IMR-90 (cell line): Measurements from ENCODE around the gene ZNF76. TPM values are rescaled to one million over a fixed set of nuclear protein-coding genes. Genes with fewer than 3 reads are reported as not detected.

Experiments used
- ATAC-seq: fragments of 200-7000 bp; cut with Tn5 transposase; 2 replicates; pipeline ENCODE4 v1.9.1; 2020; ENCODE audit warnings: low read depth, mild to moderate bottlenecking, moderate library complexity
- BruUV-seq: library from RNA; stranded (reverse); fragments of 400-500 nt; replicated peaks from 2 replicates; lab custom pipeline; 2021; lab: Mats Ljungman, UMichigan
- CTCF ChIA-PET: fragments of 300-600 bp; formaldehyde crosslinking; extraction: SDS; loops from one replicate; lab custom pipeline; 2021; ENCODE audit warnings: antibody characterized with exemption; lab: Yijun Ruan, JAX
- POLR2A ChIA-PET: fragments of 300-600 bp; sonication (Branson Sonifier 250); formaldehyde crosslinking; loops from one replicate; lab custom pipeline; 2022; ENCODE audit warnings: antibody characterized with exemption; ENCODE audit not compliant: unreplicated experiment; lab: Charles Lee
- DNase-seq: peaks from one replicate; pipeline ENCODE4 v3.0.0; 2013
- H2AFZ ChIP-seq: replicated peaks from 2 replicates; pipeline ENCODE3; 2013; ENCODE audit warnings: low read length, mild to moderate bottlenecking; ENCODE audit not compliant: poor library complexity
- H2AK5ac ChIP-seq: 2 replicates; pipeline ENCODE4 v1.6.1; 2013; ENCODE audit warnings: low read depth, low read length, inconsistent platforms
- H2AK9ac ChIP-seq: replicated peaks from 2 replicates; pipeline ENCODE3; 2013; ENCODE audit warnings: mild to moderate bottlenecking, low read depth, low read length, moderate library complexity; ENCODE audit not compliant: poor library complexity
- H2BK120ac ChIP-seq: 2 replicates; pipeline ENCODE4 v1.6.1; 2013; ENCODE audit warnings: low read depth, low read length, inconsistent platforms
- H2BK15ac ChIP-seq: 3 replicates; pipeline ENCODE4 v1.6.1; 2013; ENCODE audit warnings: low read depth, low read length, inconsistent platforms
- H2BK20ac ChIP-seq: 2 replicates; pipeline ENCODE4 v1.6.1; 2013; ENCODE audit warnings: low read depth, mild to moderate bottlenecking, inconsistent platforms, low read length, moderate library complexity
- H2BK5ac ChIP-seq: 2 replicates; pipeline ENCODE4 v1.6.1; 2013; ENCODE audit warnings: mild to moderate bottlenecking, low read depth, low read length, inconsistent platforms; ENCODE audit not compliant: poor library complexity, severe bottlenecking
- H3K14ac ChIP-seq: replicated peaks from 2 replicates; pipeline ENCODE4 v1.6.1; 2013; ENCODE audit warnings: low read depth, low read length, inconsistent platforms
- H3K18ac ChIP-seq: 2 replicates; pipeline ENCODE4 v1.6.1; 2013; ENCODE audit warnings: low read depth, low read length, control low read depth
- H3K23ac ChIP-seq: 2 replicates; pipeline ENCODE4 v1.6.1; 2013; ENCODE audit warnings: low read depth, low read length, inconsistent platforms
- H3K27ac ChIP-seq: 2 replicates; pipeline ENCODE4 v1.5.1; 2013; ENCODE audit warnings: mild to moderate bottlenecking, control low read depth, low read length; ENCODE audit not compliant: insufficient read depth
- H3K27me3 ChIP-seq: 2 replicates; pipeline ENCODE4 v1.6.1; 2013; ENCODE audit warnings: low read length; ENCODE audit not compliant: control insufficient read depth, insufficient read depth
- H3K36me3 ChIP-seq: 2 replicates; pipeline ENCODE4 v1.6.1; 2013; ENCODE audit warnings: low read length, mixed read lengths; ENCODE audit not compliant: control insufficient read depth, insufficient read depth
- H3K4ac ChIP-seq: 2 replicates; pipeline ENCODE4 v1.6.1; 2013; ENCODE audit warnings: low read depth, low read length, inconsistent platforms
- H3K4me1 ChIP-seq: 2 replicates; pipeline ENCODE4 v1.6.1; 2013; ENCODE audit warnings: low read length, mixed read lengths; ENCODE audit not compliant: control insufficient read depth, insufficient read depth
- H3K4me2 ChIP-seq: 2 replicates; pipeline ENCODE4 v1.6.1; 2013; ENCODE audit warnings: low read depth, mild to moderate bottlenecking, control low read depth, low read length, moderate library complexity
- H3K4me3 ChIP-seq: 2 replicates; pipeline ENCODE4 v1.5.1; 2013; ENCODE audit warnings: low read depth, mild to moderate bottlenecking, control low read depth, low read length, moderate library complexity; ENCODE audit not compliant: insufficient read depth
- H3K56ac ChIP-seq: 2 replicates; pipeline ENCODE4 v1.6.1; 2013; ENCODE audit warnings: low read length, inconsistent platforms; ENCODE audit not compliant: insufficient read depth; ENCODE audit errors: extremely low read depth
- H3K79me1 ChIP-seq, 2 experiments: 2 replicates each; pipeline ENCODE4 v1.6.1; 2013; ENCODE audit warnings: low read length in 2 of 2, inconsistent platforms in 1 of 2, low read depth in 1 of 2
- H3K9ac ChIP-seq: 2 replicates; pipeline ENCODE4 v1.6.1; 2013; ENCODE audit warnings: low read depth, low read length, control low read depth
- H3K9me1 ChIP-seq: 2 replicates; pipeline ENCODE4 v1.6.1; 2013; ENCODE audit warnings: low read length, inconsistent platforms; ENCODE audit not compliant: insufficient read depth
- H3K9me3 ChIP-seq: 2 replicates; pipeline ENCODE4 v1.6.1; 2013; ENCODE audit warnings: low read length; ENCODE audit not compliant: control insufficient read depth, insufficient read depth
- H4K20me1 ChIP-seq: 2 replicates; pipeline ENCODE4 v1.6.1; 2013; ENCODE audit warnings: low read length, inconsistent platforms; ENCODE audit not compliant: insufficient read depth
- H4K5ac ChIP-seq: 2 replicates; pipeline ENCODE4 v1.6.1; 2013; ENCODE audit warnings: mild to moderate bottlenecking, low read depth, low read length, control low read depth
- H4K8ac ChIP-seq, 2 experiments: 2 replicates each; pipeline ENCODE4 v1.6.1; 2013; ENCODE audit warnings: low read depth in 2 of 2, low read length in 2 of 2, control low read depth in 1 of 2, inconsistent platforms in 1 of 2
- H4K91ac ChIP-seq: 2 replicates; pipeline ENCODE4 v1.6.1; 2013; ENCODE audit warnings: low read depth, low read length, inconsistent platforms; ENCODE audit not compliant: insufficient read depth
- CEBPB ChIP-seq: IDR thresholded peaks from 2 replicates; pipeline ENCODE4 v1.6.1; 2012; ENCODE audit warnings: low read depth, low read length, improper control_type of control experiment
- FOS ChIP-seq: fragments of 150-350 bp; IDR thresholded peaks from 2 replicates; pipeline ENCODE4 v1.6.1; 2016; ENCODE audit warnings: low read depth, low read length
- MAFK ChIP-seq: IDR thresholded peaks from 2 replicates; pipeline ENCODE4 v1.6.1; 2012; ENCODE audit warnings: low read depth, low read length, improper control_type of control experiment
- POLR2A ChIP-seq: IDR thresholded peaks from 2 replicates; pipeline ENCODE4 v1.6.1; 2012; ENCODE audit warnings: mild to moderate bottlenecking, low read depth, low read length
- SMC3 ChIP-seq: fragments of 150-350 bp; IDR thresholded peaks from 2 replicates; pipeline ENCODE4 v1.6.1; 2016; ENCODE audit warnings: low read depth, mild to moderate bottlenecking, antibody characterized with exemption, low read length, moderate library complexity
- WGBS, 2 experiments: methylation state at CpG; one replicate each; pipeline versions ENCODE4 v1.1.5 to v1.1.7; 2013; ENCODE audit warnings: missing lambda C conversion rate in 2 of 2; ENCODE audit not compliant: insufficient read length in 1 of 2; ENCODE audit errors: extremely low coverage in 2 of 2; 5-methylcytosine and 5-hydroxymethylcytosine counted together
- dilution Hi-C: fragments of 300-500 bp; cut with HindIII; formaldehyde crosslinking; loops from one replicate; pipeline ENCODE4 v1.14.3; 2018; ENCODE audit warnings: low sequenced_read_pairs; ENCODE audit not compliant: unreplicated experiment
- in situ Hi-C: fragments of 300-500 bp; cut with MboI; formaldehyde crosslinking; loops from 3 replicates; pipeline ENCODE4 v1.14.3; 2019; ENCODE audit warnings: low sequenced_read_pairs, inconsistent platforms, mixed read lengths
- intact Hi-C: fragments of 100-400 bp; cut with micrococcal nuclease; formaldehyde crosslinking; loops from 2 replicates; pipeline ENCODE4 v1.10.0; 2022
- polyA plus RNA-seq, 3 experiments: library from polyadenylated mRNA; depleted of rRNA; stranded (reverse); fragments of >200 nt; gene quantifications; 2 replicates each; pipeline ENCODE4 v1.2.3, GENCODE V29; 2012; ENCODE audit warnings: low replicate concordance in 1 of 3
- total RNA-seq: library from RNA; depleted of rRNA; stranded (reverse); fragments of >200 nt; gene quantifications from 2 replicates; pipeline ENCODE4 v1.2.3, GENCODE V29; 2012
- TF ChIP-seq, protein P1 (sequence below): fragments of 150-350 bp; IDR thresholded peaks from 2 replicates; pipeline ENCODE4 v1.6.1; 2016; ENCODE audit warnings: low read depth, mild to moderate bottlenecking, low read length, moderate library complexity, borderline replicate concordance

Gene ZNF76
- total and polyA plus RNA-seq, 2 of the 4 experiments (the other 2 are of a cell fraction) = 19.9 to 21.1 TPM

GRCh38 chr6:35341557-35341956, 82.0 kb downstream of the ZNF76 start:
- in situ Hi-C loops = loop anchor here (5.0 kb wide), 1 partner anchor 111 kb away; the partner anchor contains the start of gene FANCE
- CTCF ChIA-PET = interaction anchor here (0.6 to 1.9 kb wide), 9 partner anchors 14 to 156 kb away, joined by 3 to 13 read pairs (median 3); partner anchors contain the start of gene FANCE

More at GRCh38 chr6:35341557-35341956, 82.0 kb downstream of the ZNF76 start:
- H3K56ac ChIP-seq = no peak overlapping the region
- no peak overlapping the region for H3K14ac ChIP-seq
- DNase-seq (no peak), ATAC-seq (no peak)
- POLR2A ChIA-PET = interaction anchor here (1.1 kb wide), 1 partner anchor 129 kb away, joined by 5 read pairs; no protein-coding TSS in a partner anchor
- no peak overlapping the region for H2BK20ac ChIP-seq
- H2BK120ac ChIP-seq = no peak overlapping the region
- H4K8ac ChIP-seq = no peak overlapping the region
- H3K27ac ChIP-seq = no peak overlapping the region
- no peak for TF ChIP-seq MAFK
- TF ChIP-seq POLR2A = no peak
- TF ChIP-seq CEBPB = peak; percentile 82
- TF ChIP-seq, protein P1, sequence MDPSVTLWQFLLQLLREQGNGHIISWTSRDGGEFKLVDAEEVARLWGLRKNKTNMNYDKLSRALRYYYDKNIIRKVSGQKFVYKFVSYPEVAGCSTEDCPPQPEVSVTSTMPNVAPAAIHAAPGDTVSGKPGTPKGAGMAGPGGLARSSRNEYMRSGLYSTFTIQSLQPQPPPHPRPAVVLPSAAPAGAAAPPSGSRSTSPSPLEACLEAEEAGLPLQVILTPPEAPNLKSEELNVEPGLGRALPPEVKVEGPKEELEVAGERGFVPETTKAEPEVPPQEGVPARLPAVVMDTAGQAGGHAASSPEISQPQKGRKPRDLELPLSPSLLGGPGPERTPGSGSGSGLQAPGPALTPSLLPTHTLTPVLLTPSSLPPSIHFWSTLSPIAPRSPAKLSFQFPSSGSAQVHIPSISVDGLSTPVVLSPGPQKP = no peak
- no peak for TF ChIP-seq SMC3
- no peak for TF ChIP-seq FOS
- no peaks in the 10 kb centered on the region for H3K9me3 ChIP-seq
- H3K18ac ChIP-seq = no peak overlapping the region
- H3K9me1 ChIP-seq = peaks cover 19% of the 10 kb centered on the region
- no CpG with 5 or more reads among the region's 13 CpGs for WGBS, 2 experiments
- no peak overlapping the region for H3K23ac ChIP-seq
- H3K9ac ChIP-seq = no peak overlapping the region
- H3K79me1 ChIP-seq = peaks cover 7 to 37% of the 10 kb centered on the region in 2 experiments; a peak in 3 of 4 replicates
- peaks cover 35% of the 10 kb centered on the region for H4K20me1 ChIP-seq
- no peak overlapping the region for H2BK15ac ChIP-seq
- no peak overlapping the region for H2BK5ac ChIP-seq
- H3K4me1 ChIP-seq = peaks cover 14% of the 10 kb centered on the region
- peak overlapping the region; percentile 32 for H2AFZ ChIP-seq
- H3K4me3 ChIP-seq = no peak overlapping the region
- no peak overlapping the region for H4K91ac ChIP-seq
- H3K36me3 ChIP-seq = peaks cover 12% of the 10 kb centered on the region
- peaks cover 5% of the 10 kb centered on the region for H3K27me3 ChIP-seq
- BruUV-seq = no TSS peak
- H4K5ac ChIP-seq = no peak overlapping the region
- H2AK9ac ChIP-seq = no peak overlapping the region
- dilution Hi-C loops = no loop called here
- no peak overlapping the region; the same call in 1 of the 2 replicates for H3K4ac ChIP-seq
- H2AK5ac ChIP-seq = 0 out of 2 replicates have a peak overlapping the region, but pooled peaks have one; percentile 48
- intact Hi-C loops = no loop called here
- no peak overlapping the region for H3K4me2 ChIP-seq
